CD4-positive, alpha-beta T cell (primary cell): ENCODE results near the gene C19orf33. TPM values are rescaled to one million over a fixed set of nuclear protein-coding genes. Genes with fewer than 3 reads are reported as not detected.

Source experiments
- ATAC-seq: fragments of 200-7000 bp; cut with Tn5 transposase; one replicate; pipeline ENCODE4 v1.10.0; 2022; ENCODE audit warnings: mild to moderate bottlenecking; ENCODE audit not compliant: poor library complexity
- CTCF ChIA-PET: fragments of 350-600 bp; sonication (Branson Sonifier 250); formaldehyde crosslinking; loops from one replicate; lab custom pipeline; 2021; ENCODE audit warnings: antibody characterized with exemption, inconsistent platforms; lab: Charles Lee
- POLR2A ChIA-PET: fragments of 350-600 bp; sonication (Branson Sonifier 250); formaldehyde crosslinking; loops from one replicate; lab custom pipeline; 2021; ENCODE audit warnings: antibody characterized with exemption, inconsistent platforms; lab: Charles Lee
- DNase-seq, 14 experiments: peaks; one replicate each; pipeline ENCODE4 v3.0.0-alpha.2; 2013 to 2020; ENCODE audit warnings: mixed read lengths in 2 of 14
- H3K27ac ChIP-seq, 2 donors: one replicate each; pipeline versions ENCODE4 v1.5.1 to v1.7.0; 2013; ENCODE audit warnings: low read length in 2 of 2, low read depth in 1 of 2, mild to moderate bottlenecking in 1 of 2
- H3K27me3 ChIP-seq, 2 experiments: 1 replicate in 1 of 2; 2 replicates in 1 of 2; pipeline versions ENCODE4 v1.6.1 to v1.7.0; 2013; ENCODE audit warnings: low read length in 2 of 2, control low read depth in 1 of 2, mild to moderate bottlenecking in 1 of 2, moderate library complexity in 1 of 2; ENCODE audit not compliant: insufficient read depth in 2 of 2, control insufficient read depth in 1 of 2
- H3K36me3 ChIP-seq: one replicate; pipeline ENCODE4 v1.6.1; 2013; ENCODE audit warnings: low read length, control low read depth; ENCODE audit not compliant: insufficient read depth
- H3K4me1 ChIP-seq: one replicate; pipeline ENCODE4 v1.6.1; 2013; ENCODE audit warnings: low read length, control low read depth; ENCODE audit not compliant: insufficient read depth
- H3K4me3 ChIP-seq: one replicate; pipeline ENCODE4 v1.5.1; 2013; ENCODE audit warnings: mild to moderate bottlenecking, low read length, moderate library complexity
- H3K9me3 ChIP-seq, 2 experiments: 1 replicate in 1 of 2; 2 replicates in 1 of 2; pipeline versions ENCODE4 v1.6.1 to v1.7.0; 2013; ENCODE audit warnings: low read length in 2 of 2, mild to moderate bottlenecking in 2 of 2, control low read depth in 1 of 2, moderate library complexity in 1 of 2; ENCODE audit not compliant: control insufficient read depth in 1 of 2, insufficient read depth in 1 of 2
- H3K27ac Mint-ChIP-seq: one replicate; pipeline ENCODE4 v1.8.0; 2020; ENCODE audit warnings: mixed read lengths
- H3K27me3 Mint-ChIP-seq: one replicate; pipeline ENCODE4 v1.8.0; 2021; ENCODE audit warnings: mixed read lengths
- H3K36me3 Mint-ChIP-seq: one replicate; pipeline ENCODE4 v1.8.0; 2021; ENCODE audit warnings: low read depth, mixed read lengths
- H3K4me1 Mint-ChIP-seq: one replicate; pipeline ENCODE4 v1.8.0; 2021; ENCODE audit warnings: low read depth, mixed read lengths
- H3K4me3 Mint-ChIP-seq: one replicate; pipeline ENCODE4 v1.8.0; 2020; ENCODE audit warnings: mild to moderate bottlenecking, mixed read lengths
- H3K9me3 Mint-ChIP-seq: one replicate; pipeline ENCODE4 v1.8.0; 2020; ENCODE audit warnings: mixed read lengths
- CTCF ChIP-seq: fragments of 200-600 bp; IDR thresholded peaks from one replicate; pipeline ENCODE4 v1.8.0; 2022; ENCODE audit warnings: antibody characterized with exemption, mild to moderate bottlenecking
- intact Hi-C, 2 experiments: fragments of 100-400 bp; cut with DNase I in 1 of 2; cut with micrococcal nuclease in 1 of 2; formaldehyde crosslinking; loops; one replicate each; pipeline versions ENCODE4 v1.15.1 to v1.9.0; 2023 to 2025; cut with DNase I, micrococcal nuclease
- total RNA-seq, 174 experiments: library from RNA in 2 of 174; stranded (reverse) in 2 of 174; gene quantifications; one replicate each; pipeline ENCODE4 v1.2.3 and lab custom pipeline; 2021 to 2026

The C19orf33 gene
- total RNA-seq, 2 experiments from 2014 or later = not detected

- Mint-ChIP-seq H3K4me3 (no peak overlapping the region), H3K27ac (no peak overlapping the region), H3K36me3 (peaks cover 5% of the 10 kb centered on the region), H3K9me3 (no peaks in the 10 kb centered on the region), H3K27me3 (no peaks in the 10 kb centered on the region), H3K4me1 (peaks cover 31% of the 10 kb centered on the region)
- H3K27ac ChIP-seq = no peak overlapping the region
- ChIA-PET CTCF (interaction anchor here (1.0 kb wide), 1 partner anchor 24 kb away, joined by 3 read pairs; no protein-coding TSS in a partner anchor), POLR2A (no interaction called here)
- H3K27me3 ChIP-seq = no peaks in the 10 kb centered on the region
- no peak overlapping the region for H3K4me3 ChIP-seq
- no peaks in the 10 kb centered on the region for H3K36me3 ChIP-seq
- H3K4me1 ChIP-seq = peaks cover 24% of the 10 kb centered on the region
- TF ChIP-seq CTCF = no peak
- no peak for DNase-seq
- no peak for ATAC-seq
- intact Hi-C loops = loop anchor here in 1 of 2 experiments (5.0 kb wide), 1 partner anchor 44 kb away; no protein-coding TSS in a partner anchor
- no peaks in the 10 kb centered on the region for H3K9me3 ChIP-seq
These were observed 36.1 kb upstream of the C19orf33 start for GRCh38 chr19:38267761-38268483.

DNA sequence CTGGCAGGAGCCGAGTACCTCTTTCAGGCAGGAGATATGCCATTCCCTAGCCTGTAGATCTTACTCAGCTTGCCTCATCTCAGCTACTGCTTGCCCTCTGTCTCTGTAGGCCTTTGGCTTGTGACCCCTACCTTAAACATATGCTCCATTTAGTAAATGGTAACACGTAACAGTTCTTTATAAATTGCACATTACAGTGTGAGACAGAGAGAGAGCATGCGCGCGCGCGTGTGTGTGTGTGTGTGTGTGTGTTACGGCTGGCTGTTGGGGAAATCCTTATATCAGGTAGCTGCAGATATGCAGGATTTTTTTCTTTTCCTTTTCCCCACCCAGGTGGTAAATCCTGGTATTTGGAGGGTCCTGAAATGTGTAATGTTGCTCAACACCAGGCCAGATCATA, 35.5 kb upstream of the C19orf33 start:
- Mint-ChIP-seq H3K36me3 (peaks cover 5% of the 10 kb centered on the region), H3K4me3 (no peak overlapping the region), H3K4me1 (peaks cover 32% of the 10 kb centered on the region), H3K27ac (no peak overlapping the region), H3K27me3 (no peaks in the 10 kb centered on the region), H3K9me3 (no peaks in the 10 kb centered on the region)
- TF ChIP-seq CTCF = no peak
- CTCF ChIA-PET = no interaction called here
- Histone ChIP-seq H3K9me3 (no peaks in the 10 kb centered on the region), H3K36me3 (no peaks in the 10 kb centered on the region), H3K27ac (no peak overlapping the region), H3K4me1 (peaks cover 23% of the 10 kb centered on the region), H3K27me3 (no peaks in the 10 kb centered on the region), H3K4me3 (no peak overlapping the region)
- ATAC-seq = no peak
- POLR2A ChIA-PET = no interaction called here
- intact Hi-C loops = loop anchor here in 1 of 2 experiments (5.0 kb wide), 1 partner anchor 44 kb away; no protein-coding TSS in a partner anchor
- peak in 1 of 14 experiments; percentile 27 for DNase-seq

GRCh38 chr19:38270587-38271167, 33.4 kb upstream of the C19orf33 start:
- peaks cover 5% of the 10 kb centered on the region for H3K36me3 Mint-ChIP-seq
- no peak overlapping the region for H3K27ac Mint-ChIP-seq
- Histone ChIP-seq H3K4me3 (no peak overlapping the region), H3K36me3 (no peaks in the 10 kb centered on the region), H3K4me1 (peaks cover 3% of the 10 kb centered on the region), H3K9me3 (no peaks in the 10 kb centered on the region), H3K27ac (no peak overlapping the region), H3K27me3 (no peaks in the 10 kb centered on the region)
- no peak overlapping the region for H3K4me3 Mint-ChIP-seq
- CTCF ChIA-PET = no interaction called here
- H3K27me3 Mint-ChIP-seq = no peaks in the 10 kb centered on the region
- peaks cover 18% of the 10 kb centered on the region for H3K4me1 Mint-ChIP-seq
- DNase-seq (no peak), ATAC-seq (no peak)
- POLR2A ChIA-PET = no interaction called here
- intact Hi-C loops = no loop called here
- no peaks in the 10 kb centered on the region for H3K9me3 Mint-ChIP-seq
- no peak for TF ChIP-seq CTCF
